GM21526 (cell line): ENCODE results near the gene CEP350.

ENCODE experiments used
- ATAC-seq: cut with Tn5 transposase; IDR thresholded peaks from one replicate; pipeline ENCODE4 v1.9.1; 2021; ENCODE audit warnings: moderate library complexity; ENCODE audit not compliant: unreplicated experiment, low FRiP score

Gene CEP350

DNA sequence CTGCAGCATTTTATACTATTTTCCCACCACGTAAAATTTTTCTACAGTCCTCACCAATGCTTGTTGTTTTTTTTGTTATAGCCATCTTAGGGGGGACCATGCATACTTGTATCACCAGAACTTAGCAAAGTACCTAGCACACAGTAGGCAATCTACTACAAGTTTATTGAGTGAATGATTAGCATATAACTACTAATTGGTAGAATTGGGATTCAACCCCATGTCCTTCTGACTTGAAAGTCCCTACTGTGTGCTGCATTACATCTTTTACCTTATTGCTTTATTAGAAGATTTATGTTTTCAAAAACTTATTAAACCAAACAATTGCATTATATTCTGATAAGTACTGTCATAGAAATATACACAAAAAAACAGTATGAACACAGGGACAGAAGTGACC lies 92.1 kb downstream of the CEP350 start:
- ATAC-seq = no peak

DNA sequence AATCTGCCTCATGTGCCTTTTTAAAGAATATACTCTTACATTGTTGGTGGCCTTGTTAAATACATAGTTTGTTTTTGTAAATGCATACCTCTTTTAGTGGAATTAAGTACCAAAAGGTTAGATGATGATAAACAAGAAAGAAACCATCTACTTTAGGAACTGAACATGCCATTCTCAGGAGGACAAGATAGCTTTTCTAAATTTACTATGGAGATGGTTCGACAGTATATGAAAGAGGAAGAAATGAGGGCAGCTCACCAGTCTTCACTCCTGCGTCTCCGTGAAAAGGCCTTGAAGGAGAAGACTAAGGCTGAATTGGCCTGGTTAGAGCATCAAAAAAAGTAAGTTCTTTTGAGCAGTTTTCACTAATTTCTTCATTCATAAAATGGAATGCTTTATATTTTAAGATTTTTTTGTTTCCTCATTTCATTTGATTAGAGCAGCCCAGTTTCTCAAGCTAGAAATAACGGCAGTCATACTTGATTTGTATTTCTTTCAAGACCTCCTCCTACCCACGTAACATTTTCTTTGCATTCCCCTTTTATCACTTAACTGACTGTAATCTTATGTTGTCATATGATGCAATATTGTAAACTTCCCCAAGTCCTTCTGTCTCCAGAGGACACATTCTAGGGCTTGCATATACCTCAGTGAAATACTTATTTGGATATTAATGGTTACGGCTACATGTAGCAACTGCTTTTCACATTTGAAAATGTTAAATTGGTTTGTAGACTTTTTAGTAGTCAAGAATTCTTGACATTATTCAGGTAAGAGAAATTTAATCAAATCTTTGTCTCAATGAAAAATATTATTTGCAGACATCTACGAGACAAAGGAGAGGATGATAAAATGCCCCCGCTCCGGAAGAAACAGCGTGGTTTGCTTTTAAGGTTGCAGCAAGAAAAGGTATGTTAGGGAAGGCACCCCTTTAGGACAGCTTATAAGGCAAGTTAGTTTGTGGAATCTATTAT lies 99.3 kb downstream of the CEP350 start:
- no peak for ATAC-seq

- no peak for ATAC-seq
Measured at GRCh38 chr1:180057883-180058396, 103.3 kb downstream of the CEP350 start.

DNA sequence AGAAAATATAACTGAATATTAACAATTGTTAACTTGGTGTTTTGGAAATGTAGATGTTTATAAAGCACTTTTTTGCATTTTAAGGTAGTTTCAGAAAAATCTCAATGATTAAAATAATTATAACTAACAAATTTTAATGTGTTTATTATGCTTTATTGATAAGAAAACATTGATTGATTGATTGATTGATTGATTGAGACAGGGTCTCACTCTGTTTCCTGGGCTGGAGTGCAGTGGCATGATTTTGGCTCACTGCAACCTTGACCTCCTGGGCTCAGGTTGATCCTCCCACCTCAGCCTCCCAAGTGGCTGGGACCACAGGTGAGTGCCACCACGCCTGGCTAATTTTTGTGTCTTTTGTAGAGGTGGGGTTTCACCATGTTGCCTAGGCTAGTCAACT lies 106.4 kb downstream of the CEP350 start:
- ATAC-seq = no peak

DNA sequence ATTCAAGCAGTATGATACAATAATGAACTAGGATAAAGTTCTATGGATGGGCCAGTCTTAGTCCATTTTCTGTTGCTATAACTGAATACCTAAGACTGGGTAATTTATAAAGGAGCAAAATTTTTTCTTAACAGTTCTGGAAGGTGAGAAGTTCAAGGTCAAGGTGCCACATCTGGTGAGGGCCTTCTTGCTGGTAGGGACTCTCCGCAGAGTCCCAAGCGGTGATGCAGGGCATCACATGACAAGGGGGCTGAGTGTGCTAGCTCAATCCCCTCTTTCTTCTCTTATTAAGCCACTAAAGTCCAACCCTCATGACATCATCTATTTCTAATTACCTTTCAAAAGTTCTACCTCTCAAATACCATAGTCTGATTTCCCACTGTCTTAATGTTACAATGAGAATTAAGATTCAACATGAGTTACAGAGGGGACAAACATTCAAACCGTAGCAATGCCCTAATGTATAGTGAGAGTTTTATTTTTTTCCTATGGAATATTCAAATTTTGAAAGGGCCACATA lies 107.9 kb downstream of the CEP350 start:
- ATAC-seq = no peak

DNA sequence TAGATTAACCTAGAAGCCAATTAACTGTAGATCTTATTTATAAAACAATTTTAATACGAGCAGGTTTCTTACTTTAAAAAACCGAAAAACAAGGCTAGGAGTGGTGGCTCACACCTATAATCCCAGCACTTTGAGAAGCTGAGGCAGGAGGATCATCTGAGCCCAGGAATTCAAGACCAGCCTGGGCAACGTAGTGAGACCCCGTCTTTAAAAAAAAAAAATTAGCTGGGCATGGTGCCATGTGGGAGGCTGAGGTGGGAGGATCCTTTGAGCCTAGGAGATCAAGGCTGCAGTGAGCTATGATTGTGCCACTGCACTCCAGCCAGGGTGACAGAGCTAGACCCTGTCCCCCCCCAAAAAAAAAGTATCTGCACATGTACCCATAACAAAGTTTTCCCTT lies 110.8 kb downstream of the CEP350 start:
- no peak for ATAC-seq

GRCh38 chr1:180066150-180066549 lies 111.5 kb downstream of the CEP350 start:
- no peak for ATAC-seq

DNA sequence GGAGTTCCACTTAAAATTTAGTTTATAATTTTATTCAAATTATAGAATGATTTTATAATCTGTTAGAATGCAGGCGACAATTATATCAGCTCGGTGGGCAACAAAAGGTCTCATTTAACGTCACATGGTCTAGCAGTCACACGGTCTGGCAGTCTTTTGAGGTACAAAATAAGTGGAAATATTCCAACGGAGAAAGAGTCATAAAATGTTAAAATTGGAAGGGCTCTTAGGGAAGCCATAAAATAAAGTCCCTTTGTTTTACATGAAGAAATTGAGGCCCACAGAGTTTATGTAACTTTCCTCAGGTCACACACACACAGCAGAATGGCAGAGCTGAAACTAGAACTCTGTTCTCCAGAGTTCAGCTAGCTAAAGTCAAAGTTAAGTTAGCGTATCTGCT lies 115.7 kb downstream of the CEP350 start:
- no peak for ATAC-seq

DNA sequence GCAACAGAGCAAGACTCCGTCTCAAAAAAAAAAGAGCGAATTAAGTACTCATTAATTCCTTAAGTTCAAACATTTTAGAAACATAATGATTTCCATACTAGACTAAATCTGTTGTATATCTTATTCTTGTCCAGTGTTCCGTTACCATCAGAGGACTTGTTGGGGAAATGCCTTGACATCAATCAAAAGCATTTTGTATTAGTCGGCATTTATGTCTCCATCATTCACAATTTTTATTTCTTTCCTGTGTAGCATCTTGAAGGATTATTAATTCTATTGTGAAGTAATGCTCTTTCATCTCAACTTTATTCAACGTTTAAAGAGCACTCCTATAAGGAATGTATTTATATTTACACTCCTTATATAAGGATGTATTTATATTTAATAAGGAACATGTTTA lies 117.1 kb downstream of the CEP350 start:
- ATAC-seq = no peak

- no peak for ATAC-seq
Measured at GRCh38 chr1:180080439-180080838, 125.8 kb downstream of the CEP350 start.

- ATAC-seq = no peak
Measured at GRCh38 chr1:180081474-180081873, 126.9 kb downstream of the CEP350 start.

GRCh38 chr1:180083164-180083563 lies 128.6 kb downstream of the CEP350 start:
- ATAC-seq = no peak

GRCh38 chr1:180084867-180085266 lies 130.3 kb downstream of the CEP350 start:
- no peak for ATAC-seq

GRCh38 chr1:180085331-180085730 lies 130.7 kb downstream of the CEP350 start:
- no peak for ATAC-seq

- ATAC-seq = no peak
Measured at GRCh38 chr1:180092931-180093650, 138.5 kb downstream of the CEP350 start.

DNA sequence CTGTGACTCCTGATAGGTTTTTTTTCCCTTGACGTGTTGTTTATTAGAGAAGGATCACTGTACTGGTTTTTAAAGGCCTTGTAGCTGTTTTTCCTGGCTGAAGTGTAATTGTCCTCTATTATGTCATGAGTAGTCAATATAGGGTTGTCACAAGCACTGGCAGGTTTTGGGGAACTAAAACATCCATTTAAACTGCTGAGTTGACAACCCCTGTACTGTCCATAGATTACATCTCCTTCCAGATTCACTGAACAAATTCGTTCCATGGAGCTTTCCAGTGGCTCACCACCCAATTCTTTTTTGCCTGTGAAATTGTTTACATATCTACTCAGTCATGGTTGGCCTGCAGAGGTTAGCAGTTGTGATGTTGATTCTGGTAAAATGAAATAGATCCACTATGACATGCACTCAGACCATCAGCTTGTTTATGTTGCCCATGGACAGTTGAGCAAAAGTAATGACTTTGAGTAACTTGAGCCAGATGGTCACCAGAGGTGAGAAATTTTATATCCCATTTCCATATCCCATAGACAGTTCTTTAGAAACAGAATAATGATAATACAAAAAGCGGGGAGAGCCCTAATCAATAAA lies 140.2 kb downstream of the CEP350 start:
- no peak for ATAC-seq

DNA sequence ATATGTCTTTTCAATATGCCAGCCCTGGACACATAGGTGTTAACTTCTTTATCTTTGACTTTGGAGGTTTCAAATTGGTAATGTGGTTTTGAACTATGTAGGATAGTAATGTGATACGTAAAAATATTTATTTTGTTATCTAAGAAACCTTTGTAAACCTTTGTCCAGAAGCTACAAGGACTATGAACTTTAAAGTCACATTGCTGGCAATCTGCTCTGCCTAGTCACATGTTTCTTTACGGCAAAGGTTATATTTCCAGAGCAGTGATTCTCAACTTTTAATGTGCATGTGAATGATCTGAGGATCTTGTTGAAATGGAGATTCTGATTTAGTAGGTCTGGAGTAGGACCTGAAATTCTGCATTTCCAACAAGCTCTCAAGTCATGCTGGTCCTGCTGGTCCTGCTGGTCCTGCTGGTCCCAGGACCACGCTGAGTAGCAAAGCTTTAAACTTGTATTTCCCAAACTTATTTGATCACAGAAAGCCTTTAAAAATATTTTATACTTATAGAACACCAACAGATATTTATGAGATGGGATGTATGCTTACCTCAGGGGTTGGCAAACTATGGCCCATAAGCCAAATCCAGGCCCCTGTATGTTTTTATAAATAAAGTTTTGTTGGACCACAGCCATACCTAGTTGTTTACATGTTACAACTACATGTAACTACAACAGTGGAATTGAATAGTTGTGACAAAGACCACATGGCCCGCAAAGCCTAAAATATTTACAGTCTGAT lies 142.1 kb downstream of the CEP350 start:
- no peak for ATAC-seq

DNA sequence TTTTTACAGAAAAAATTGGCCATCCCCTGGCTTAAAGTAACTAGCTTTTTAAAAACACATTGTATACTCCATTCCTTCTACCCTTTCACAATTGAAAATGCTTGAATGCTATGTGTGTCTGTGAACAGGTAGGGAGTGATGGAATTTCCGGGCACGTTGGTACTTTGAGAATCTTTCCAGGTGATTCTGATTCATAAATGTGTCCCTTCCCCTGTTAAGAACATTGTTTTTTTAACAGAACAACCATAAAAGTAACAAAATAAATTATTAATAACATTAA lies 142.7 kb downstream of the CEP350 start:
- no peak for ATAC-seq

GRCh38 chr1:180101411-180101810 lies 146.8 kb downstream of the CEP350 start:
- ATAC-seq = no peak

GRCh38 chr1:180103819-180104218 lies 149.2 kb downstream of the CEP350 start:
- ATAC-seq = no peak
